ENCODE measurements around the gene NUP133. TPM values are rescaled to one million over a fixed set of nuclear protein-coding genes. Genes with fewer than 3 reads are reported as not detected.
A peak's percentile ranks its signal among the peaks of the same experiment; 100 is the strongest.

Gene NUP133
- total RNA-seq, 4 donors from 2014 or later: 29.6 to 40.7 (median 37.3) TPM

- no peak for DNase-seq
- TF ChIP-seq POLR2A (IDR thresholded peaks at IDR 0.05) (no peak), CTCF (IDR thresholded peaks at IDR 0.05) (no peak)
- Histone ChIP-seq H3K36me3 (no peaks in the 10 kb centered on the region), H3K9me3 (no peaks in the 10 kb centered on the region), H3K27ac (peak overlapping the region; percentile 85 to 93 (median 89)), H3K4me3 (replicated peaks in 1 of 3) (peak overlapping the region in 2 of 3 donors; percentile 37 to 95), H3K27me3 (no peaks in the 10 kb centered on the region), H3K4me1 (peaks cover 7 to 8% of the 10 kb centered on the region in 2 donors)
- intact Hi-C loops (cut with DNase I): no loop called here
- WGBS, 2 donors: 81 to 84% methylated on average over 7 of the region's 7 CpGs
Measured at GRCh38 chr1:229508823-229509337, 739 bp upstream of the NUP133 start.

- Histone ChIP-seq H3K9me3 (no peaks in the 10 kb centered on the region), H3K4me3 (replicated peaks in 1 of 3) (peak overlapping the region; percentile 33 to 95 (median 81)), H3K27me3 (no peaks in the 10 kb centered on the region), H3K27ac (peak overlapping the region; percentile 85 to 93 (median 89)), H3K36me3 (no peaks in the 10 kb centered on the region), H3K4me1 (peaks cover 7 to 8% of the 10 kb centered on the region in 2 donors)
- DNase-seq: no peak
- 2 to 4% methylated on average over 5 of the region's 5 CpGs for WGBS, 2 donors
- intact Hi-C loops (cut with DNase I): no loop called here
- no peak for TF ChIP-seq POLR2A (IDR thresholded peaks at IDR 0.05)
- TF ChIP-seq CTCF (IDR thresholded peaks at IDR 0.05): no peak
Measured at GRCh38 chr1:229507502-229507901, 639 bp downstream of the NUP133 start.

GRCh38 chr1:229506633-229507032, 1.5 kb downstream of the NUP133 start:
- no peak for DNase-seq
- H3K36me3 ChIP-seq: no peaks in the 10 kb centered on the region
- TF ChIP-seq POLR2A (IDR thresholded peaks at IDR 0.05): no peak
- TF ChIP-seq CTCF (IDR thresholded peaks at IDR 0.05): no peak
- no peak overlapping the region for H3K27ac ChIP-seq
- H3K4me3 ChIP-seq (replicated peaks in 1 of 3): no peak overlapping the region
- H3K4me1 ChIP-seq: peaks cover 7 to 8% of the 10 kb centered on the region in 2 donors
- intact Hi-C loops (cut with DNase I): no loop called here
- WGBS, 2 donors: 80 to 81% methylated on average over 8 of the region's 8 CpGs
- H3K27me3 ChIP-seq: no peaks in the 10 kb centered on the region
- H3K9me3 ChIP-seq: no peaks in the 10 kb centered on the region

- Histone ChIP-seq H3K4me1 (no peaks in the 10 kb centered on the region), H3K9me3 (no peaks in the 10 kb centered on the region), H3K36me3 (peaks cover 36 to 81% of the 10 kb centered on the region in 2 donors), H3K4me3 (replicated peaks in 1 of 3) (no peak overlapping the region), H3K27ac (no peak overlapping the region), H3K27me3 (no peaks in the 10 kb centered on the region)
- DNase-seq: no peak
- intact Hi-C loops (cut with DNase I): no loop called here
- 90 to 92% methylated on average over 2 of the region's 2 CpGs for WGBS, 2 donors
- TF ChIP-seq CTCF (IDR thresholded peaks at IDR 0.05) (no peak), POLR2A (IDR thresholded peaks at IDR 0.05) (no peak)
Measured at GRCh38 chr1:229495782-229496181, 12.4 kb downstream of the NUP133 start.

GRCh38 chr1:229487181-229487580, 21.0 kb downstream of the NUP133 start:
- Histone ChIP-seq H3K9me3 (no peaks in the 10 kb centered on the region), H3K4me1 (no peaks in the 10 kb centered on the region), H3K27me3 (no peaks in the 10 kb centered on the region), H3K36me3 (peaks cover 41 to 59% of the 10 kb centered on the region in 2 donors), H3K27ac (no peak overlapping the region), H3K4me3 (replicated peaks in 1 of 3) (no peak overlapping the region)
- TF ChIP-seq POLR2A (IDR thresholded peaks at IDR 0.05) (no peak), CTCF (IDR thresholded peaks at IDR 0.05) (no peak)
- WGBS, 2 donors: 95 to 100% methylated on average over 1 of the region's 1 CpG
- intact Hi-C loops (cut with DNase I): no loop called here
- no peak for DNase-seq

Measured in thyroid gland (tissue), 4 donors.